ENCODE data around the gene HORMAD2. TPM values are rescaled to one million over a fixed set of nuclear protein-coding genes. Genes with fewer than 3 reads are reported as not detected.

Gene HORMAD2
- total and polyA plus RNA-seq, 2 donors (not counting 1 experiment from before 2014, with no cell fraction given): not detected

- Histone ChIP-seq H2AFZ (ENCODE audit: low read length) (no peak overlapping the region), H3K4me3 (replicated peaks in 1 of 4; ENCODE audit: control extremely low read depth in 1 of 4, insufficient read depth in 1 of 4, low read depth in 3 of 4, low read length in 4 of 4) (no peak overlapping the region), H3K4me1 (ENCODE audit: control insufficient read depth, extremely low read depth, insufficient read depth, low read length) (no peaks in the 10 kb centered on the region), H4K20me1 (ENCODE audit: control insufficient read depth, extremely low read depth, insufficient read depth, low read length) (no peaks in the 10 kb centered on the region), H3K27ac (ENCODE audit: insufficient read depth, low read length) (no peak overlapping the region), H3K36me3 (ENCODE audit: control insufficient read depth, insufficient read depth, low read length) (no peaks in the 10 kb centered on the region), H3K9me3 (ENCODE audit: control insufficient read depth, insufficient read depth, low read depth, low read length) (no peaks in the 10 kb centered on the region), H3K4me2 (ENCODE audit: extremely low read depth, insufficient read depth, low read length) (no peak overlapping the region), H3K27me3 (ENCODE audit: control insufficient read depth, insufficient read depth, low read length) (no peaks in the 10 kb centered on the region), H3K9ac (ENCODE audit: insufficient read depth, low read length) (no peak overlapping the region), H3K79me2 (ENCODE audit: control insufficient read depth, insufficient read depth, low read length) (no peaks in the 10 kb centered on the region)
- DNase-seq (ENCODE audit: low read depth in 2 of 2): no peak
- TF ChIP-seq, protein P1, sequence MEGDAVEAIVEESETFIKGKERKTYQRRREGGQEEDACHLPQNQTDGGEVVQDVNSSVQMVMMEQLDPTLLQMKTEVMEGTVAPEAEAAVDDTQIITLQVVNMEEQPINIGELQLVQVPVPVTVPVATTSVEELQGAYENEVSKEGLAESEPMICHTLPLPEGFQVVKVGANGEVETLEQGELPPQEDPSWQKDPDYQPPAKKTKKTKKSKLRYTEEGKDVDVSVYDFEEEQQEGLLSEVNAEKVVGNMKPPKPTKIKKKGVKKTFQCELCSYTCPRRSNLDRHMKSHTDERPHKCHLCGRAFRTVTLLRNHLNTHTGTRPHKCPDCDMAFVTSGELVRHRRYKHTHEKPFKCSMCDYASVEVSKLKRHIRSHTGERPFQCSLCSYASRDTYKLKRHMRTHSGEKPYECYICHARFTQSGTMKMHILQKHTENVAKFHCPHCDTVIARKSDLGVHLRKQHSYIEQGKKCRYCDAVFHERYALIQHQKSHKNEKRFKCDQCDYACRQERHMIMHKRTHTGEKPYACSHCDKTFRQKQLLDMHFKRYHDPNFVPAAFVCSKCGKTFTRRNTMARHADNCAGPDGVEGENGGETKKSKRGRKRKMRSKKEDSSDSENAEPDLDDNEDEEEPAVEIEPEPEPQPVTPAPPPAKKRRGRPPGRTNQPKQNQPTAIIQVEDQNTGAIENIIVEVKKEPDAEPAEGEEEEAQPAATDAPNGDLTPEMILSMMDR (conservative IDR thresholded peaks at IDR 0.05 in 1 of 2, IDR thresholded peaks at IDR 0.05 in 1 of 2; ENCODE audit: low read depth in 1 of 2, low read length in 2 of 2): no peak
- TF ChIP-seq EZH2 (IDR thresholded peaks at IDR 0.05; ENCODE audit: low read length, missing control alignments): no peak
Observed at GRCh38 chr22:30185129-30185528, 104.9 kb downstream of the HORMAD2 start.

DNA sequence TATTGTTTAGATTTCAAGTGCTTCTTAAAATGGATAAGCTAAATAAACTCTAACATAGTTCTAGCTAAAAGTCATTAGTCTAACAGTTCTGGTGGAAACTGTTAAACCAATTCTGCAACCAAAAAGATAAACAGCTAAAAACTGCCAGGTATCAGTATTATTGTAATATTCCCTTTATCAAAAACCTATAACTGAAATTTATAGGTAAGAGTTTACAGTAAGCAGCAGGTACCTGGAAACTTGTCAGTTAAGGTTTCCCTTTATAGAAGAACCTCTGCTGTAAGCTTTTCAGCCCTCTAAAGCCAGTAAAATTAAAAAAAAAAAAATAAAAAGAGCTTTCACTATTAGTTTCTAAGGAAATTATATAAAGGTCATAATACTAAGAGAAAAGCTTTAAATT is 105.3 kb downstream of the HORMAD2 start:
- H4K20me1 ChIP-seq (ENCODE audit: control insufficient read depth, extremely low read depth, insufficient read depth, low read length): no peaks in the 10 kb centered on the region
- H3K79me2 ChIP-seq (ENCODE audit: control insufficient read depth, insufficient read depth, low read length): no peaks in the 10 kb centered on the region
- H2AFZ ChIP-seq (ENCODE audit: low read length): no peak overlapping the region
- H3K4me3 ChIP-seq (replicated peaks in 1 of 4; ENCODE audit: control extremely low read depth in 1 of 4, insufficient read depth in 1 of 4, low read depth in 3 of 4, low read length in 4 of 4): no peak overlapping the region
- no peak for DNase-seq (ENCODE audit: low read depth in 2 of 2)
- no peak overlapping the region for H3K27ac ChIP-seq (ENCODE audit: insufficient read depth, low read length)
- no peaks in the 10 kb centered on the region for H3K36me3 ChIP-seq (ENCODE audit: control insufficient read depth, insufficient read depth, low read length)
- H3K9ac ChIP-seq (ENCODE audit: insufficient read depth, low read length): no peak overlapping the region
- TF ChIP-seq, protein P1 (conservative IDR thresholded peaks at IDR 0.05 in 1 of 2, IDR thresholded peaks at IDR 0.05 in 1 of 2; ENCODE audit: low read depth in 1 of 2, low read length in 2 of 2): no peak
- TF ChIP-seq EZH2 (IDR thresholded peaks at IDR 0.05; ENCODE audit: low read length, missing control alignments): no peak
- H3K27me3 ChIP-seq (ENCODE audit: control insufficient read depth, insufficient read depth, low read length): no peaks in the 10 kb centered on the region
- H3K4me2 ChIP-seq (ENCODE audit: extremely low read depth, insufficient read depth, low read length): no peak overlapping the region
- no peaks in the 10 kb centered on the region for H3K9me3 ChIP-seq (ENCODE audit: control insufficient read depth, insufficient read depth, low read depth, low read length)
- H3K4me1 ChIP-seq (ENCODE audit: control insufficient read depth, extremely low read depth, insufficient read depth, low read length): no peaks in the 10 kb centered on the region

DNA sequence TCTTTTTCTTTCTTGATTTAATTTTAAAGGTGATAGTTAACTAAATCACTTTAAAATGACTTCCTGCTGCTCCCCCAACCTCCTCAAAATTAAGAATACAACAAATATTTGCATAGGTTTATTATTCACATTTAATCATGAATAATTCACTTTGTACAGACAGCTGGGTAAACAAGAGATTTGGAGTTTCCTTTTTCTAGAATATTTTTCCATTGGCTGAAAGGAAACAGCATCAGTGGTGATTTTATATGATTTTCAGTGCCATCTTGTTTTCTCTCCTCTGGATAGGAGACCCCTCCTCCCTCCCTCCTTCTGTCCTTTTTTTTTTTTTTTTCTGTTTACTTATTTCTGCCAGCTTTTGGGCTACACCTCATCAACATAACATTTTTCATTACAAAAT is 105.8 kb downstream of the HORMAD2 start:
- Histone ChIP-seq H3K4me3 (replicated peaks in 1 of 4; ENCODE audit: control extremely low read depth in 1 of 4, insufficient read depth in 1 of 4, low read depth in 3 of 4, low read length in 4 of 4) (no peak overlapping the region), H3K27me3 (ENCODE audit: control insufficient read depth, insufficient read depth, low read length) (no peaks in the 10 kb centered on the region), H3K79me2 (ENCODE audit: control insufficient read depth, insufficient read depth, low read length) (no peaks in the 10 kb centered on the region), H4K20me1 (ENCODE audit: control insufficient read depth, extremely low read depth, insufficient read depth, low read length) (no peaks in the 10 kb centered on the region), H2AFZ (ENCODE audit: low read length) (no peak overlapping the region), H3K36me3 (ENCODE audit: control insufficient read depth, insufficient read depth, low read length) (no peaks in the 10 kb centered on the region), H3K27ac (ENCODE audit: insufficient read depth, low read length) (no peak overlapping the region), H3K9ac (ENCODE audit: insufficient read depth, low read length) (no peak overlapping the region), H3K4me2 (ENCODE audit: extremely low read depth, insufficient read depth, low read length) (no peak overlapping the region), H3K9me3 (ENCODE audit: control insufficient read depth, insufficient read depth, low read depth, low read length) (no peaks in the 10 kb centered on the region), H3K4me1 (ENCODE audit: control insufficient read depth, extremely low read depth, insufficient read depth, low read length) (peaks cover 2% of the 10 kb centered on the region)
- no peak for DNase-seq (ENCODE audit: low read depth in 2 of 2)
- TF ChIP-seq, protein P1 (conservative IDR thresholded peaks at IDR 0.05 in 1 of 2, IDR thresholded peaks at IDR 0.05 in 1 of 2; ENCODE audit: low read depth in 1 of 2, low read length in 2 of 2): no peak
- no peak for TF ChIP-seq EZH2 (IDR thresholded peaks at IDR 0.05; ENCODE audit: low read length, missing control alignments)
